DND-41 (cell line): ENCODE results near the gene PLD5.
"Not testable (repeated sequence)": the region's sequence is repeated elsewhere in the genome, so short reads cannot be mapped to it uniquely, and the experiment has no call there.

Source experiments
- ATAC-seq: fragments of 200-7000 bp; cut with Tn5 transposase; 3 replicates; pipeline ENCODE4 v1.9.1; 2021; ENCODE audit warnings: low read depth; ENCODE audit not compliant: insufficient read depth
- DNase-seq: peaks from one replicate; pipeline ENCODE4 v3.0.0-alpha.2; 2020
- H2AFZ ChIP-seq: 2 replicates; pipeline ENCODE4 v1.6.0; 2012; ENCODE audit warnings: low read depth, low read length
- H3K27ac ChIP-seq: 2 replicates; pipeline ENCODE4 v1.5.1; 2012; ENCODE audit warnings: low read length, inconsistent platforms
- H3K27me3 ChIP-seq: fragments of 200-600 bp; sonication (generic); 2 replicates; pipeline ENCODE4 v1.6.0; 2012; ENCODE audit warnings: low read length, mild to moderate bottlenecking, inconsistent platforms; ENCODE audit not compliant: insufficient read depth, poor library complexity
- H3K36me3 ChIP-seq: 2 replicates; pipeline ENCODE4 v1.5.1; 2012; ENCODE audit warnings: low read length, inconsistent platforms; ENCODE audit not compliant: insufficient read depth
- H3K4me1 ChIP-seq: 2 replicates; pipeline ENCODE4 v1.5.1; 2012; ENCODE audit warnings: mild to moderate bottlenecking, low read length; ENCODE audit not compliant: insufficient read depth
- H3K4me2 ChIP-seq: 2 replicates; pipeline ENCODE4 v1.6.0; 2012; ENCODE audit warnings: mild to moderate bottlenecking, moderate library complexity, low read length, inconsistent platforms; ENCODE audit not compliant: insufficient read depth
- H3K4me3 ChIP-seq, 2 experiments: fragments of 200-600 bp in 1 of 2; shearing (Covaris generic) in 1 of 2; 2 replicates each; pipeline ENCODE4 v1.5.1; 2012 to 2016; ENCODE audit warnings: inconsistent platforms in 2 of 2, low read length in 2 of 2, mild to moderate bottlenecking in 2 of 2, low read depth in 1 of 2, moderate library complexity in 1 of 2
- H3K79me2 ChIP-seq: 2 replicates; pipeline ENCODE4 v1.6.0; 2012; ENCODE audit warnings: low read length, inconsistent platforms; ENCODE audit not compliant: insufficient read depth
- H3K9ac ChIP-seq: 2 replicates; pipeline ENCODE4 v1.6.0; 2012; ENCODE audit warnings: low read depth, mild to moderate bottlenecking, inconsistent platforms, low read length, moderate library complexity
- H3K9me3 ChIP-seq: 2 replicates; pipeline ENCODE4 v1.5.1; 2012; ENCODE audit warnings: low read length, moderate library complexity, mild to moderate bottlenecking, inconsistent platforms; ENCODE audit not compliant: insufficient read depth, severe bottlenecking
- H4K20me1 ChIP-seq: 2 replicates; pipeline ENCODE4 v1.6.0; 2012; ENCODE audit warnings: low read length; ENCODE audit not compliant: insufficient read depth
- CTCF ChIP-seq: IDR thresholded peaks from 2 replicates; pipeline ENCODE4 v1.5.1; 2012; ENCODE audit warnings: borderline replicate concordance, low read length, moderate library complexity, mild to moderate bottlenecking; ENCODE audit not compliant: poor library complexity, severe bottlenecking; ENCODE audit errors: extremely low read depth
- EZH2 ChIP-seq: IDR thresholded peaks from 3 replicates; pipeline ENCODE4 v1.6.1; 2012; ENCODE audit warnings: borderline replicate concordance, low read depth, mild to moderate bottlenecking, moderate library complexity, low read length, inconsistent platforms; ENCODE audit not compliant: severe bottlenecking

Gene PLD5

GRCh38 chr1:242237051-242237450 is 287.4 kb downstream of the PLD5 start:
- Histone ChIP-seq H3K4me2 (no peak overlapping the region), H3K27ac (no peak overlapping the region), H3K9ac (no peak overlapping the region), H3K4me1 (no peaks in the 10 kb centered on the region), H3K27me3 (no peaks in the 10 kb centered on the region), H3K4me3 (no peak overlapping the region), H2AFZ (no peak overlapping the region), H3K36me3 (no peaks in the 10 kb centered on the region), H3K9me3 (no peaks in the 10 kb centered on the region), H4K20me1 (no peaks in the 10 kb centered on the region), H3K79me2 (no peaks in the 10 kb centered on the region)
- ATAC-seq (no peak), DNase-seq (no peak)
- TF ChIP-seq EZH2 (no peak), CTCF (no peak)

- DNase-seq, result no peak
- Histone ChIP-seq H4K20me1 (no peaks in the 10 kb centered on the region), H3K79me2 (no peaks in the 10 kb centered on the region), H3K9ac (no peak overlapping the region), H3K9me3 (no peaks in the 10 kb centered on the region), H3K4me1 (no peaks in the 10 kb centered on the region), H3K36me3 (no peaks in the 10 kb centered on the region), H3K4me3 (no peak overlapping the region), H2AFZ (no peak overlapping the region), H3K27me3 (no peaks in the 10 kb centered on the region), H3K27ac (no peak overlapping the region), H3K4me2 (no peak overlapping the region)
- TF ChIP-seq EZH2 (no peak), CTCF (no peak)
- ATAC-seq, result no peak
Measured at GRCh38 chr1:242228991-242229390, 295.5 kb downstream of the PLD5 start.

GRCh38 chr1:242225767-242226573 is 298.5 kb downstream of the PLD5 start:
- TF ChIP-seq EZH2, result no peak
- no peak for TF ChIP-seq CTCF
- H3K9me3 ChIP-seq, result no peaks in the 10 kb centered on the region
- no peak for DNase-seq
- no peak for ATAC-seq
- no peak overlapping the region for H2AFZ ChIP-seq
- no peaks in the 10 kb centered on the region for H3K36me3 ChIP-seq
- no peaks in the 10 kb centered on the region for H3K79me2 ChIP-seq
- no peaks in the 10 kb centered on the region for H3K4me1 ChIP-seq
- no peak overlapping the region for H3K9ac ChIP-seq
- no peak overlapping the region for H3K27ac ChIP-seq
- H3K4me3 ChIP-seq, result no peak overlapping the region
- H4K20me1 ChIP-seq, result no peaks in the 10 kb centered on the region
- H3K4me2 ChIP-seq, result no peak overlapping the region
- no peaks in the 10 kb centered on the region for H3K27me3 ChIP-seq

GRCh38 chr1:242224878-242225766 is 299.4 kb downstream of the PLD5 start:
- H3K27me3 ChIP-seq, H2AFZ ChIP-seq, H3K4me2 ChIP-seq, H3K9me3 ChIP-seq, H3K79me2 ChIP-seq, ATAC-seq, H3K9ac ChIP-seq, H3K36me3 ChIP-seq, H4K20me1 ChIP-seq, DNase-seq, H3K27ac ChIP-seq, H3K4me3 ChIP-seq, H3K4me1 ChIP-seq: not testable (repeated sequence)
